Uterus (tissue), 2 donors: Measurements from ENCODE around the gene C14orf132.

ENCODE experiments used
- CTCF ChIP-seq, 4 experiments: fragments of 200-600 bp in 2 of 4; fragments of 450-650 bp in 2 of 4; sonication (generic) in 2 of 4; IDR thresholded peaks; one replicate each; pipeline ENCODE4 v1.5.1; 2016 to 2019; ENCODE audit warnings: antibody characterized with exemption in 4 of 4, mild to moderate bottlenecking in 2 of 4, moderate library complexity in 1 of 4
- POLR2A ChIP-seq, 2 donors: fragments of 450-650 bp; IDR thresholded peaks; one replicate each; pipeline ENCODE4 v1.6.1; 2016; ENCODE audit warnings: antibody characterized with exemption in 2 of 2, mild to moderate bottlenecking in 1 of 2, moderate library complexity in 1 of 2

- TF ChIP-seq CTCF (IDR thresholded peaks at IDR 0.05): no peak
- TF ChIP-seq POLR2A (IDR thresholded peaks at IDR 0.05): no peak
These were observed 21.2 kb downstream of the C14orf132 start for GRCh38 chr14:96060186-96060933.
